ENCODE data around the gene LANCL3. TPM values are rescaled to one million over a fixed set of nuclear protein-coding genes. Genes with fewer than 3 reads are reported as not detected.

Gene LANCL3
- total RNA-seq, 2 experiments from 2014 or later = 0.02 TPM; not detected in 1

Other genes starting within 250 kb of the LANCL3 start
- gene PRRG1, start 222.3 kb upstream of the LANCL3 start, total RNA-seq = not detected
- gene XK, start 114.1 kb downstream of the LANCL3 start, total RNA-seq = not detected
- under 1 TPM in 1 of 2 experiments, not detected in 1; 0.07 TPM for gene CYBB, start 208.4 kb downstream of the LANCL3 start, total RNA-seq

Measured in activated naive CD4-positive, alpha-beta T cell treated with anti-CD3 and anti-CD28 coated beads for 36 hours (primary cell).